HEK293 (cell line): Measurements from ENCODE around the gene NXN.

Experiments
- CTCF ChIA-PET: fragments of 350-600 bp; formaldehyde crosslinking; extraction: SDS; loops from one replicate; lab custom pipeline; 2021; ENCODE audit warnings: antibody characterized with exemption; lab: Yijun Ruan, JAX
- POLR2A ChIA-PET: fragments of 300-600 bp; formaldehyde crosslinking; extraction: SDS; loops from one replicate; lab custom pipeline; 2020; ENCODE audit warnings: antibody characterized with exemption, inconsistent platforms; lab: Yijun Ruan, JAX
- H3K27ac ChIP-seq: fragments of 200-500 bp; sonication (Bioruptor generic); 2 replicates; pipeline ENCODE4 v1.5.1; 2014; ENCODE audit warnings: low read depth, low read length, control low read depth, inconsistent platforms; ENCODE audit errors: extremely low read depth
- H3K36me3 ChIP-seq, 2 experiments: fragments of 200-500 bp in 1 of 2; sonication (Bioruptor generic) in 1 of 2; 1 replicate in 1 of 2; 2 replicates in 1 of 2; pipeline ENCODE4 v1.5.1; 2014 to 2017; ENCODE audit warnings: inconsistent platforms in 2 of 2, low read length in 2 of 2; ENCODE audit not compliant: control insufficient read depth in 2 of 2, insufficient read depth in 1 of 2
- H3K4me1 ChIP-seq: fragments of 200-500 bp; sonication (Bioruptor generic); 2 replicates; pipeline ENCODE4 v1.5.1; 2014; ENCODE audit warnings: mild to moderate bottlenecking, low read length, inconsistent platforms; ENCODE audit not compliant: control insufficient read depth, insufficient read depth
- H3K4me3 ChIP-seq: 2 replicates; pipeline ENCODE4 v1.5.1; 2011; ENCODE audit warnings: low read depth, mild to moderate bottlenecking, control low read depth, low read length, moderate library complexity
- H3K9me3 ChIP-seq: fragments of 200-500 bp; sonication (Bioruptor generic); 2 replicates; pipeline ENCODE4 v1.5.1; 2014; ENCODE audit warnings: low read depth, low read length, inconsistent platforms; ENCODE audit not compliant: control insufficient read depth, insufficient read depth
- GLI4 ChIP-seq: fragments of 450-650 bp; formaldehyde crosslinking; IDR thresholded peaks from 2 replicates; pipeline ENCODE4 v1.5.1; 2016; ENCODE audit warnings: missing biosample characterization, missing genetic modification characterization
- HOXC10 ChIP-seq: sonication (generic); formaldehyde crosslinking; IDR thresholded peaks from 2 replicates; pipeline ENCODE4 v1.8.1; 2023; ENCODE audit warnings: mild to moderate bottlenecking, missing genetic modification reagents
- KLF10 ChIP-seq: fragments of 450-650 bp; IDR thresholded peaks from 2 replicates; pipeline ENCODE4 v1.5.1; 2018; ENCODE audit warnings: missing biosample characterization, mild to moderate bottlenecking, missing genetic modification characterization
- MYNN ChIP-seq: fragments of 450-650 bp; formaldehyde crosslinking; IDR thresholded peaks from 2 replicates; pipeline ENCODE4 v1.5.1; 2016; ENCODE audit warnings: missing biosample characterization, missing genetic modification characterization, borderline replicate concordance
- PATZ1 ChIP-seq: fragments of 450-650 bp; formaldehyde crosslinking; IDR thresholded peaks from 2 replicates; pipeline ENCODE4 v1.5.1; 2016; ENCODE audit warnings: missing biosample characterization, missing genetic modification characterization
- SALL2 ChIP-seq: fragments of 450-650 bp; formaldehyde crosslinking; IDR thresholded peaks from 2 replicates; pipeline ENCODE4 v1.5.0; 2017; ENCODE audit warnings: missing biosample characterization, mild to moderate bottlenecking, missing genetic modification characterization, borderline replicate concordance
- SP3 ChIP-seq: fragments of 450-650 bp; formaldehyde crosslinking; IDR thresholded peaks from 2 replicates; pipeline ENCODE4 v1.5.1; 2016; ENCODE audit warnings: missing biosample characterization, missing genetic modification characterization
- SP7 ChIP-seq: fragments of 450-650 bp; formaldehyde crosslinking; IDR thresholded peaks from 2 replicates; pipeline ENCODE4 v1.5.1; 2016; ENCODE audit warnings: missing biosample characterization, missing genetic modification characterization
- TCF7L2 ChIP-seq: IDR thresholded peaks from 2 replicates; pipeline ENCODE4 v1.6.1; 2011; ENCODE audit warnings: low read depth, mild to moderate bottlenecking, inconsistent platforms, low read length, moderate library complexity, borderline replicate concordance
- WT1 ChIP-seq: fragments of 450-650 bp; formaldehyde crosslinking; IDR thresholded peaks from 2 replicates; pipeline ENCODE4 v1.5.1; 2016; ENCODE audit warnings: missing biosample characterization, missing genetic modification characterization
- ZBTB21 ChIP-seq: fragments of 450-650 bp; formaldehyde crosslinking; IDR thresholded peaks from 2 replicates; pipeline ENCODE4 v1.5.1; 2017; ENCODE audit warnings: missing biosample characterization, missing genetic modification characterization
- ZEB2 ChIP-seq: fragments of 450-650 bp; formaldehyde crosslinking; IDR thresholded peaks from 2 replicates; pipeline ENCODE4 v1.5.1; 2016; ENCODE audit warnings: missing biosample characterization, missing genetic modification characterization
- ZFP37 ChIP-seq: fragments of 450-650 bp; formaldehyde crosslinking; IDR thresholded peaks from 2 replicates; pipeline ENCODE4 v1.5.1; 2016; ENCODE audit warnings: missing biosample characterization, missing genetic modification characterization
- ZNF148 ChIP-seq: fragments of 450-650 bp; formaldehyde crosslinking; IDR thresholded peaks from 2 replicates; pipeline ENCODE4 v1.5.0; 2017; ENCODE audit warnings: missing biosample characterization, missing genetic modification characterization, borderline replicate concordance
- ZNF26 ChIP-seq: fragments of 450-650 bp; formaldehyde crosslinking; IDR thresholded peaks from 2 replicates; pipeline ENCODE4 v1.5.1; 2016; ENCODE audit warnings: missing biosample characterization, missing genetic modification characterization
- ZNF292 ChIP-seq: fragments of 450-650 bp; formaldehyde crosslinking; IDR thresholded peaks from 2 replicates; pipeline ENCODE4 v1.5.1; 2016; ENCODE audit warnings: low read depth, missing biosample characterization, missing genetic modification characterization, borderline replicate concordance
- ZNF391 ChIP-seq: fragments of 450-650 bp; formaldehyde crosslinking; IDR thresholded peaks from 2 replicates; pipeline ENCODE4 v1.5.1; 2016; ENCODE audit warnings: low read depth, missing biosample characterization, missing genetic modification characterization, borderline replicate concordance
- ZNF558 ChIP-seq: fragments of 450-650 bp; formaldehyde crosslinking; IDR thresholded peaks from 2 replicates; pipeline ENCODE4 v1.5.1; 2016; ENCODE audit warnings: missing biosample characterization, missing genetic modification characterization
- ZNF585B ChIP-seq: fragments of 450-650 bp; formaldehyde crosslinking; IDR thresholded peaks from 2 replicates; pipeline ENCODE4 v1.5.1; 2016; ENCODE audit warnings: missing biosample characterization, missing genetic modification characterization
- ZNF610 ChIP-seq: fragments of 450-650 bp; formaldehyde crosslinking; IDR thresholded peaks from 2 replicates; pipeline ENCODE4 v1.5.1; 2016; ENCODE audit warnings: missing biosample characterization, missing genetic modification characterization, borderline replicate concordance
- ZNF629 ChIP-seq: fragments of 450-650 bp; formaldehyde crosslinking; IDR thresholded peaks from 2 replicates; pipeline ENCODE4 v1.5.1; 2017; ENCODE audit warnings: missing biosample characterization, missing genetic modification characterization
- ZNF664 ChIP-seq: fragments of 450-650 bp; formaldehyde crosslinking; IDR thresholded peaks from 2 replicates; pipeline ENCODE4 v1.5.1; 2016; ENCODE audit warnings: missing biosample characterization, missing genetic modification characterization
- ZNF747 ChIP-seq: fragments of 450-650 bp; formaldehyde crosslinking; IDR thresholded peaks from 2 replicates; pipeline ENCODE4 v1.5.1; 2016; ENCODE audit warnings: missing biosample characterization, missing genetic modification characterization
- ZNF776 ChIP-seq: fragments of 450-650 bp; formaldehyde crosslinking; IDR thresholded peaks from 2 replicates; pipeline ENCODE4 v1.5.0; 2017; ENCODE audit warnings: missing biosample characterization, missing genetic modification characterization, borderline replicate concordance
- ZSCAN30 ChIP-seq: fragments of 450-650 bp; IDR thresholded peaks from 2 replicates; pipeline ENCODE4 v1.5.1; 2018; ENCODE audit warnings: missing biosample characterization, mild to moderate bottlenecking, missing genetic modification characterization, moderate library complexity
- TF ChIP-seq, protein P1 (sequence below): fragments of 450-650 bp; formaldehyde crosslinking; IDR thresholded peaks from 2 replicates; pipeline ENCODE4 v1.5.1; 2016; ENCODE audit warnings: missing biosample characterization, missing genetic modification characterization
- TF ChIP-seq, protein P2 (sequence below): fragments of 450-650 bp; formaldehyde crosslinking; IDR thresholded peaks from 2 replicates; pipeline ENCODE4 v1.5.1; 2016; ENCODE audit warnings: missing biosample characterization, missing genetic modification characterization
- TF ChIP-seq, protein P3 (sequence below): fragments of 450-650 bp; formaldehyde crosslinking; IDR thresholded peaks from 2 replicates; pipeline ENCODE4 v1.5.1; 2017; ENCODE audit warnings: missing biosample characterization, missing genetic modification characterization

The NXN gene

GRCh38 chr17:859824-860195, 119.8 kb downstream of the NXN start:
- ChIA-PET POLR2A (no interaction called here), CTCF (interaction anchor here (0.8 to 1.5 kb wide), 4 partner anchors 19 to 121 kb away, joined by 3 to 7 read pairs (median 4); no protein-coding TSS in a partner anchor)
- Histone ChIP-seq H3K27ac (no peak overlapping the region), H3K4me3 (no peak overlapping the region), H3K4me1 (no peaks in the 10 kb centered on the region), H3K9me3 (no peaks in the 10 kb centered on the region), H3K36me3 (peaks cover 0 to 5% of the 10 kb centered on the region in 2 experiments; a peak in 1 of 3 replicates)
- TF ChIP-seq ZBTB21 (no peak), PATZ1 (tag by site-specific recombination) (no peak), HOXC10 (no peak), ZNF629 (no peak), SP3 (no peak), ZNF585B (no peak), ZFP37 (tag by site-specific recombination) (no peak), SP7 (no peak), GLI4 (tag by site-specific recombination) (no peak), ZNF610 (tag by site-specific recombination) (no peak), ZNF776 (tag by site-specific recombination) (no peak), ZNF292 (tag by site-specific recombination) (no peak), TCF7L2 (no peak), ZNF747 (tag by site-specific recombination) (no peak), ZNF664 (tag by site-specific recombination) (no peak), KLF10 (no peak), ZNF26 (tag by site-specific recombination) (no peak), ZEB2 (tag by site-specific recombination) (no peak), ZNF558 (tag by site-specific recombination) (no peak)
- TF ChIP-seq, protein P1, sequence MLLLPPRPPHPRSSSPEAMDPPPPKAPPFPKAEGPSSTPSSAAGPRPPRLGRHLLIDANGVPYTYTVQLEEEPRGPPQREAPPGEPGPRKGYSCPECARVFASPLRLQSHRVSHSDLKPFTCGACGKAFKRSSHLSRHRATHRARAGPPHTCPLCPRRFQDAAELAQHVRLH, result no peak

DNA sequence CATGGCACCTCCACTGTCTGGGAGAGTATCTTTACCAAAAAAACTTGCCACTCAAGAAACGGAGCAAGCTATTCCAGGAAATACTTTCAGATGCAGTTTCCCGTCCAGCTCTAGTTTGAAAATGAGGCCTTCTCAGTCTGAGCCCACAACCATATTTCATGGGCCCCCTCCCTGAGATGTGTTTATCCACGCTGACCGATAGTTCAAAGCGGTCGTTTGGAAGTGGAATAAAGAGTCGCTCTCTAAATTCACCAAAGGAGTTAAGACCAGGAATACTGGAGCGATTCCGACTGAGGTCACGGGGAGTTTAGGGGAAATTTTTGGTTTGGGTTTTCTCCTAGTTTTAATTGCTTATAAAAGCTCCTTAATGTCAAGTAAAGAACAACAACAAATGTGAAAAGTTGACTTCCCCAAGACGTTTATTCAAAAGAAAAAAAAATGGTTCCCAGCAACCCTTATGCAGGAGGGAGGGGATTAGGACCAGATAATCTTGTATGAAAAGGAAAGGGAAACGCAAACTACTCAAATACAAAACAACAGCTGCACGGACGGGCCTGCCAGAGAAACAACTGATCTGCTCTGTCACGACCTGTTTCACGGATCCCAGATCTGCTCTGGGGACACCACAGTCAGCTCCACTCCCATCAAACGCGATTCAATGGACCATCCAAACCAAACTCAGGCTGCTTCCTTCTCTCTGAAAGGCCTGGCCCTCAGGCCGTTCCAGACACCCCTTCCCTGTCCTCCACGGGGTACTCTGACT, 120.3 kb downstream of the NXN start:
- Histone ChIP-seq H3K36me3 (peaks cover 0 to 5% of the 10 kb centered on the region in 2 experiments; a peak in 1 of 3 replicates), H3K9me3 (no peaks in the 10 kb centered on the region), H3K4me1 (no peaks in the 10 kb centered on the region), H3K27ac (no peak overlapping the region), H3K4me3 (no peak overlapping the region)
- CTCF ChIA-PET, result interaction anchor here (0.8 to 1.5 kb wide), 2 partner anchors 20 to 122 kb away, joined by 3 to 7 read pairs; no protein-coding TSS in a partner anchor
- POLR2A ChIA-PET, result interaction anchor here (0.6 kb wide), 1 partner anchor 17 kb away, joined by 3 read pairs; no protein-coding TSS in a partner anchor
- TF ChIP-seq, protein P2, sequence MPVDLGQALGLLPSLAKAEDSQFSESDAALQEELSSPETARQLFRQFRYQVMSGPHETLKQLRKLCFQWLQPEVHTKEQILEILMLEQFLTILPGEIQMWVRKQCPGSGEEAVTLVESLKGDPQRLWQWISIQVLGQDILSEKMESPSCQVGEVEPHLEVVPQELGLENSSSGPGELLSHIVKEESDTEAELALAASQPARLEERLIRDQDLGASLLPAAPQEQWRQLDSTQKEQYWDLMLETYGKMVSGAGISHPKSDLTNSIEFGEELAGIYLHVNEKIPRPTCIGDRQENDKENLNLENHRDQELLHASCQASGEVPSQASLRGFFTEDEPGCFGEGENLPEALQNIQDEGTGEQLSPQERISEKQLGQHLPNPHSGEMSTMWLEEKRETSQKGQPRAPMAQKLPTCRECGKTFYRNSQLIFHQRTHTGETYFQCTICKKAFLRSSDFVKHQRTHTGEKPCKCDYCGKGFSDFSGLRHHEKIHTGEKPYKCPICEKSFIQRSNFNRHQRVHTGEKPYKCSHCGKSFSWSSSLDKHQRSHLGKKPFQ (tag by site-specific recombination), result no peak
- TF ChIP-seq MYNN, result no peak
- no peak for TF ChIP-seq SALL2 (tag by site-specific recombination)
- TF ChIP-seq, protein P3, sequence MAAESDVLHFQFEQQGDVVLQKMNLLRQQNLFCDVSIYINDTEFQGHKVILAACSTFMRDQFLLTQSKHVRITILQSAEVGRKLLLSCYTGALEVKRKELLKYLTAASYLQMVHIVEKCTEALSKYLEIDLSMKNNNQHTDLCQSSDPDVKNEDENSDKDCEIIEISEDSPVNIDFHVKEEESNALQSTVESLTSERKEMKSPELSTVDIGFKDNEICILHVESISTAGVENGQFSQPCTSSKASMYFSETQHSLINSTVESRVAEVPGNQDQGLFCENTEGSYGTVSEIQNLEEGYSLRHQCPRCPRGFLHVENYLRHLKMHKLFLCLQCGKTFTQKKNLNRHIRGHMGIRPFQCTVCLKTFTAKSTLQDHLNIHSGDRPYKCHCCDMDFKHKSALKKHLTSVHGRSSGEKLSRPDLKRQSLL (tag by site-specific recombination), result no peak
- no peak for TF ChIP-seq ZNF391
- TF ChIP-seq ZNF148 (tag by site-specific recombination), result no peak
- no peak for TF ChIP-seq WT1 (tag by site-specific recombination)
- TF ChIP-seq ZSCAN30, result no peak
